Measurements from ENCODE around the gene EEF1A1.

Gene EEF1A1

GRCh38 chr6:73504160-73504559 lies 16.7 kb downstream of the EEF1A1 start:
- DNase-seq (ENCODE audit: low spot score), result no peak
- POLR2A ChIA-PET (ENCODE audit: low non-redundant PET), result no interaction called here
- no peak for TF ChIP-seq CTCF (conservative IDR thresholded peaks at IDR 0.05; ENCODE audit: low read depth)
- no peak overlapping the region for H3K27ac ChIP-seq
- CTCF ChIA-PET, result no interaction called here

- no peak for TF ChIP-seq CTCF (conservative IDR thresholded peaks at IDR 0.05; ENCODE audit: low read depth)
- DNase-seq (ENCODE audit: low spot score), result no peak
- ChIA-PET POLR2A (ENCODE audit: low non-redundant PET) (no interaction called here), CTCF (interaction anchor here (0.9 kb wide), 1 partner anchor 9 kb away, joined by 3 read pairs; no protein-coding TSS in a partner anchor)
- no peak overlapping the region for H3K27ac ChIP-seq
These were observed 17.6 kb downstream of the EEF1A1 start for GRCh38 chr6:73503027-73503772.

GRCh38 chr6:73497915-73498314 lies 22.9 kb downstream of the EEF1A1 start:
- CTCF ChIA-PET, result interaction anchor here (0.7 kb wide), 1 partner anchor 1192 kb away, joined by 4 read pairs; no protein-coding TSS in a partner anchor
- POLR2A ChIA-PET (ENCODE audit: low non-redundant PET), result no interaction called here
- no peak for TF ChIP-seq CTCF (conservative IDR thresholded peaks at IDR 0.05; ENCODE audit: low read depth)
- no peak for DNase-seq (ENCODE audit: low spot score)
- no peak overlapping the region for H3K27ac ChIP-seq

- no peak overlapping the region for H3K27ac ChIP-seq
- no peak for DNase-seq (ENCODE audit: low spot score)
- TF ChIP-seq CTCF (conservative IDR thresholded peaks at IDR 0.05; ENCODE audit: low read depth), result no peak
- ChIA-PET POLR2A (ENCODE audit: low non-redundant PET) (no interaction called here), CTCF (no interaction called here)
These were observed 29.5 kb downstream of the EEF1A1 start for GRCh38 chr6:73491377-73491776.

GRCh38 chr6:73487473-73487872 lies 33.4 kb downstream of the EEF1A1 start:
- CTCF ChIA-PET, result no interaction called here
- POLR2A ChIA-PET (ENCODE audit: low non-redundant PET), result no interaction called here
- H3K27ac ChIP-seq, result no peak overlapping the region
- no peak for TF ChIP-seq CTCF (conservative IDR thresholded peaks at IDR 0.05; ENCODE audit: low read depth)
- DNase-seq (ENCODE audit: low spot score), result no peak

GRCh38 chr6:73484438-73484837 lies 36.4 kb downstream of the EEF1A1 start:
- H3K27ac ChIP-seq, result no peak overlapping the region
- TF ChIP-seq CTCF (conservative IDR thresholded peaks at IDR 0.05; ENCODE audit: low read depth), result no peak
- ChIA-PET CTCF (interaction anchor here (0.7 kb wide), 1 partner anchor 131 kb away, joined by 3 read pairs; no protein-coding TSS in a partner anchor), POLR2A (ENCODE audit: low non-redundant PET) (no interaction called here)
- DNase-seq (ENCODE audit: low spot score), result no peak

Data from RWPE1 (cell line).